Stimulated activated CD4-positive, alpha-beta T cell treated with anti-CD3 and anti-CD28 coated beads, Interleukin-4, amount 100 ng/mL, for 48 hours (primary cell): ENCODE data around the gene RUNX1.

Source experiments
- DNase-seq, 2 donors: peaks; one replicate each; pipeline ENCODE4 v3.0.0-alpha.2; 2020; ENCODE audit warnings: low read depth in 2 of 2

RUNX1 gene

DNA sequence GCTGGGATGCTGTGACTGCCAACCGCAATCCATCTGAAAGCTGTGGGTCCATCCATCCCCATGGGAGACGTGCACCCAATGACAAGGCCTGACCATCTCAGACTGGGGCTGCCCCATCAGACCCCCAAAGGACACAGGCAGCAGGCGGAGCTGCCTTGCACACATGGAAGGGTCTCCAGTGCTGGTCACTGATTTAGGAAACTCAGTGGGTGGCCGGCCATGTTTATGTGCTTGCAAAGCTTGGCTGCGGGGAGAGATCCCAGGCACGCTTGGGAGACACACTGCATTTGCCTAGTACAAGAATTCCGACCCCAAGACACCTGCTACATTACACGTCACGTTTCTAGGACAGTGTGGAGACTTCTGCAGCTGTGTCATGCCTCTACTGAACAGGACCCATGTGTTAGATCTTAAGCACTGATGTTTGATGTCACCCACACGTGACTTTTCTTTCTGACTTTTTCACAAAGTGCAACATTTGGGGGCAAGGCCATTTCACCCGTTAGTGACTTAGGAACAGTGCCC lies 198.9 kb downstream of the RUNX1 start:
- DNase-seq: no peak

DNA sequence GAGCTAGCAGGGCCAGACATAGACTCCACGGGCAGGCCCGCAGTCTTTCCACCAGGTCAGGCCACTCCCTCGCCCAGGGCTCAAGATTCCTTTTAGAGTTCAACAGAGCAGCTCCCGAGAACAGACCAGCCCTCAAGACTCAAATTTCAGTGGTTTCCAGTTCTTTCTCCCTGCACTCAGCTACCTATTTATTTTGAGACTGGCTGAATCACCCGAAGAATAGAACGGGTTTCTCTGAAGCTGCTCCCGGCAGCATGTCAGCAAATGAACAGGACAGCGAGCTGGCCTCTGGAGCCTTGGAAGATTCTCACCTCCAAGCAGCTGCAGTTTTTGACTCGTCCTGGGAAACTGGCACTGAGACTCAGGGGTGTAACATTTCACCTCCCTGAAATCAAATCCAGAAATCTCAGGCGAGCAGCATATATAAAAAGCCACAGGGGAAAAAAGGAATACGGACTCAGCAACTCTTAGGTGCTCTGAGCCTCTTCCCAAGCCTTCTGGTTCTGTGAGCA lies 202.4 kb downstream of the RUNX1 start:
- no peak for DNase-seq

DNA sequence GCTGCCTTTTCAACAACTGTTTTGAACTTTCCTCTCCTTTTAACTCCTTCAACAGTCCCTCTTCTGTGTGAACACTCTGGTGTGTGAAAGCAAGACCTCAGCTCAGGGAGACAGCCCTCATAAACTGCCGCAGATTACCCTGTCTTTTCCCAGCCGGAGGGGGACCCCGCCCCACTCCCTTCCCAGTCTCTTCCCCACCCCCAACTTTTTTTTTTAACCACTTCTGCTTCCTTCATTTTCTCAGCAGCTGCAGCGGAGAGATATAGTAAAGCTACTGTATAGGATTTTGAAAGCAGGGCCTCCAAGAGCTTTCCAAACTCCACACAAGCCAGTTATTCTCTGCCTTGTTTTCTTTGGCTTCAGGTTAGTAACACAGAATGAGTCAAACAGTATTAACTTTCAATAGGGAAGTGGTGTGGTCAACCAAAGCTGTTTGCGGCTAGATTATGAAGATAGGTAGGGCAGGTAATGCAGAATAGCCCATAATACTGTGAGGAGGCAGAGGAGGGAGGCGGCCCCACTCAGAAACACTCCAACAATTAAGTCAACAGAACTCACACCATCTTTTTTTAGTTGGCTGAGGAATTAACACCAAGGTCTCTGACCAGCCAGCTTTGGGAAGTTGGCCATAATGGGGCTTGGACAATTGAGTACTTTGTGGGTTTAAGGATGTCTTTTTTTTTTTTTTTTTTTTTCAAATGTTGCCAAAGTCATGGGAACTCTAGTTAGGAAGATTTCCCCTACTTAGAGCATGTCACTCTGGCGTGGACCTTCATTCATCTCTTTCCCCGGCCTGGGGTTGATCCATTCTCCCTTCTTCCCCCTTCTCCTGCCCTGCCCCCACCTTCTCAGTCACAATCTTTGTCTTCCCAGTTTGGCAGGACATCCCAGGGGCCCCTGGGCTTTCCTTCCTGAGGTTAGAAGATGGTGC lies 203.3 kb downstream of the RUNX1 start:
- no peak for DNase-seq

DNA sequence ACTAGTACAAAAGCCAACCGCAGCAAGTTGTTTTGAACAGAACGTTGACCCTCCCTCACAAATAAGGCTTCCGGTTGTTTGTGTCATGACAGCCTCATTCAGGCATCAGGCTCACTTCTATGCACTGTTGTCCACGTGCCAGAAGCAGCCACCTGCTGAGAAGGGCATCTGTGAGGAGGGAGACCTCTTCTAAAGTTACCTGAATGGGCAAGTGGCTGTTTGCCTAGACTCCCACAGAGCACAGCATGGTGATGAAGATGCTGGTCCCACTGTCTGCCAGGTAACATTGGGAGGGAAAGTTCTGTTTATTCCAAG lies 204.2 kb downstream of the RUNX1 start:
- DNase-seq: no peak

DNA sequence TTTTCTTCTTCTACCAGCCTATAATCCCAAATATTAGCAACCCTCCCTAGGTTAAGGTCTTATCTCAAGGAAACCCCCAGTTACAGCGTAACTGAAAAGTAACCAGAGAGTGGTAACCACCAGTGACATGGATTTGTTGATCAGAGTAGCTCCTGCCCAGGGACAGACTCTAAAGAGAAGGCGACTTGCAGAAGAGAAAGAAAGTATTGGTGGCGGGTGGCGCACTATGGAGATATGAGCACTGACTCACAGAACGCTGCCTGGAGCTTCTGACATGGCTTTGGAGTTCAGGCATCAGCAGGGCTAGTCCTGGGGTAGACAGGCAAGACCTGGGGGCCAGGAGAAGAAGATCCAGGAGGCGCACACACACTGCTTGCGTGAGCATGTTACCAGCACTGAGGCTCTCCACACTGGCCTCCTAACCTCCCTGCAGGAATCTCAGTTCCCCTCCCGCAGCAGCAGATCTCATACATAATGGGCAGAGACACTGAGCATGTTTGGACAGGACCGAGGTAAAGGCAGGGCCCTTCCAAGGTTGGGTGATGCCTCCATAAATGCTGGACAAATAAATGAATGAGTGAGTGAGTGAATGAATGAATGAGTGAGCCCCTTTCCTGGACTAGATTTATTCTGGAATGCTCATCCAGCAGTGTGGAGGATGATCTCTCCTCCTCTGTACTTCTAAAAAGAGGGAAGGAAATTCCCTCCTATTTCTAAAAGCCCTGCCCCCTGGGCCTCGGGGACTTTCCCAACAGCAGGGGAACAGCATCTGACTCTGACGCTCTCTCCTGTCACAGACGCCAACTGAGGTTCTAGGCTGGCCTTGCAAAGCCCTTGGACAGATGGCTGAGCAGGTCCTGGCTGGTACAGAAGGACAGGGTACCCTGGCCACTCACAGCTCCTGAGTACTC lies 204.8 kb downstream of the RUNX1 start:
- no peak for DNase-seq

DNA sequence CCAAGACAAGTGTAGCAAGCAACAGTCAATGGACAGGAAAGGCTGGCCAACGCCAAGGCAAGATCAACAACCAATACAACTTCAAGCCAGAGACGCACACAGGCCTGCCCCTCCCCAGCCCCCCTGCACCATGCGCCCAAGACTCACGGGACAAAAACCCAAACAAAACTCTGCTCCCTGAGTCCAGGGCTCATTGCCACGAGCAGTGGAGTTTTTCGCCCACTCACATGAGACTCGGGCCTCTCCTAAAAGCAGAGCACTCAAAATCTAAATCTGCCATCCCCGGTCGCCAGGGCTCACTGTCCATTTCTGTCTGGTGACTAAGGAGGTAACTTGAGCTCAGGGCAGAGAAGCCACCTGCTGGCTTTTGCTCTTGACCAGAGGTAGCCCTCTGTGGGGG lies 205.5 kb downstream of the RUNX1 start:
- no peak for DNase-seq

DNA sequence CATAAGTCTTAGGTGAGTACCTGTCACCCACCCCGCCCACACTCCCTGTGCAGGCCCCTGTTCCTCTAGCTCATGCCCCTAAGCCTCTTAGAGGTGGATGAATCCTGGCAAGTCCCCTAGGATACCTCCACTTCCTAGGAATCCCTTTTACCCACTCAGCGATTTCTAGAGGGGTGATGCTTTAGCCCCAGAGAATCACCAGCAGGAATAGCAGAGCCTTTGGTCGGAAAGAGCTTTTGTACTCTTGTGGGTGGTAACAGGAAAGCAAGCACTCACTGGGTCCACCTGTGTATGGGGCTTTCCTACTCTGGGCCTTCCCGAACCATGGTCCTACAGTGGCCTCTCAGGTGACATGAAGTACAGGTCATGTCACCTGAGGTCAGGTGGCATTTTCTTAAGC lies 207.9 kb downstream of the RUNX1 start:
- DNase-seq: no peak

DNA sequence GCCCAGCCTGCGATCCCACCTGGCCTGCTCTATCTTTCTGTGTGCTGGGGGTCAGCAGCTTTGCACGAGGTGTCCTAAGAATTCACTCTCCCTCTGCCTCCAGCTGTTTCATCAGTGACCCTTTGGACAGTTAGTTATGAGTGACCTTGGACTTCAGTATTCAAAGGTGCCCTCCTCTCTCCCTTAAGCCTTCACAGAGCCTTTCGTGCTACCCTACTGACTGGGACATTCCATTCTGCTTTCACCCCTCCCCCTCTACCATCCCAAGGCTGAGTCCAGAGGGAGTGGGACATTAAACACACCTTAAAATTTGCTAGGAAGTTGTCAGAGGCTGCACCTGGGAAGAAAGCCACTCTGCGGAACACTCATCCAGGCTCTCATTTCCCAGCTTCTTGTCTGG lies 208.4 kb downstream of the RUNX1 start:
- no peak for DNase-seq

DNA sequence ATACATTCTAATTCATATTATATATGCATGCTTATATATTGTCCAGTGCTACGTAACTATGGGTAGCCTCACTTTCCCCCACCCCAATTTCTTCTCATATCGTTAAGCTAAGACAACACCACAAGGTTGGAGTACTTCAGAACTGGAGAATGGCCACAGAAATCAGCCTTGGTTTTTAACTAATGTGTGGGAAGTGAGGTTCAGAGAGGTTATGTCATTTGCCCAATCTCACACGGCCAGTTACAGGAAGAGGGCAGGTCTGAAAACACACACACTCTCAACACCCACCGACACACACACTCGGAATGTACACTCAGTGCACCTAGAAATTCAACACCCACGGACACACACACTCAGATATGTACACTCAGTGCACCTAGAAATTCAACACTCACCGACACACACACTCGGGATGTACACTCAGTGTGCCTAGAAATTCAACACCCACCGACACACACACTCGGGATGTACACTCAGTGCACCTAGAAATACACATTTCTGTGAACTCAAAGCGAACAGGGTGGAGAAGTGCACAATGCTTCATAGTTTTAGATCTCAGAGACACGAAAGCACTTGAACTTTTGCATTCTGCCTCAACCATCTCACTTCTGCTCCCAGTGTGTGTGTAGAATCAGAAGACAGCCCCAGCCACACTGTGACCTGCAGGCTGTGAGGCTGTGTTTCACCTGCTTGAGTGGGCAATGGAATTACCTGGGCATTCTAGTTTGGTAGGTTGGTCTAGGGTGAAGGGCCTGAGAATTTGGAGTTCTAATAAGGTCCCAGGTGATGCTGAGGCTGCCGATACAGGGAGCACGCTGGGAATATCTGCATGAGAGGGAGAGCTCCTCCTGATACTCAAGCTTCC lies 209.9 kb downstream of the RUNX1 start:
- DNase-seq: no peak

DNA sequence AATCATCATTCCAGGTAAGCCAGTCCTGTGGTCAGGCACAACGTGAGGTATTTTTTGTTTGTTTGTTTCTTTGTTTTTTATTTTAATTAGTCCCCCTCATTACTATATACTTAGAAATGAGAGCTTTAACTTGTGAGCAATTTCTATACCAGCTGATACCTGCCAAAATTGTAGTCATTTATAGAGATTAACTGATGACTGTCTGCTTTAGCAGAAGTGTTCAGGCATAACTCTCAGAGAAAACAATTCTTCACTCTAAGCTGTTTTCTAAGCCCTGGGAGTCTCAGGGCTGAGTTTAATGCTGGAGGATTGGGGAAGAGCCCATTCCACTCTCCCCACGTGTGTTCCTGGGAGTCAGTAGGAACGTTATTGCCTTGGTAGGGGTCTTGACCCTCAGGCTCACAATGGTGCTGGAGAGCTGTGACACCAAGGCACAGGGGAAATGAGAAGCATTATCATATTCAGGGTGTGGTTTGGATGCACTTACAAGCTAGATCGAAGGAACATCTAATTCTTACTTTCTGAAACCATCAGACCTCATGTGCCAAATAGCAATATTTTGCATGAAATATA lies 212.1 kb downstream of the RUNX1 start:
- no peak for DNase-seq

DNA sequence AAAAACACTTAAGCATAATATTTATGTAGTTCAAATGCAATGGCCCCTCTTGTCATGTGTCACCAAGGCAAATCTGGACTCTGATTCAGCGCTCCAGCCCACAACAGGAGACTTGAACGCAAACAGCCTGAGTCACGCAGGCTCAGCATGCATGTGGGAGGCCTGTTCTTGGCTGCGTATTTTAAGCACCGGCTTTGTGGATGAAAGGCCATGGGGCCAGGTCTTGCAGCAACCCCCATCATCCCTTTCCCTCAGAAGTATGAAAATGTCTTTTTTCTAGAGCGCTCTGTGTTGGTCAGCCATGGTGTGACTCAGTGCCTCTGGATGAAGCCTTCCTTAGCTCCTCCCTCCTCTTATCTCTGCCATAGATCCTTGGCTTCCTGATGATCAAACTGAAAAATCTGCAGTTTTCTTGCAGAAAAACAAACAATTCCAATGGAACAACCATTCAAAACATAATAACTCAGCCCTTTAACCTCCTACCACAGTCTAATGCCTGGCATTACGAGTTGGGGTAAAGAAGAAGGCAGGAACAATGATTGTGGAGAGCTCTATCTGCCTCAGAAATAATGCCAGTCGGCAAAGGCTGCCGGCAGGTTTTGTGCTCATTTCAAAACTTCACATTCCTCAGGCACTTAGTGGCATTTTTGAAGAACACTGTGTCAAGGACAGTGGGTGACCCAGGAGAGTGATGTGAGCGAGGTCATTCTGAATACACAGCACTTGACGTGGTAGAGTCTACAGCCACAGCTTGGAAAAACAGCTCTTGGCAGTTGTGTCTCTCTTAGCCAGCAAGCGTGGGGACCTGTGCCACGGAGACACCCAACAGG lies 212.8 kb downstream of the RUNX1 start:
- peak; percentile 12 to 21 for DNase-seq

DNA sequence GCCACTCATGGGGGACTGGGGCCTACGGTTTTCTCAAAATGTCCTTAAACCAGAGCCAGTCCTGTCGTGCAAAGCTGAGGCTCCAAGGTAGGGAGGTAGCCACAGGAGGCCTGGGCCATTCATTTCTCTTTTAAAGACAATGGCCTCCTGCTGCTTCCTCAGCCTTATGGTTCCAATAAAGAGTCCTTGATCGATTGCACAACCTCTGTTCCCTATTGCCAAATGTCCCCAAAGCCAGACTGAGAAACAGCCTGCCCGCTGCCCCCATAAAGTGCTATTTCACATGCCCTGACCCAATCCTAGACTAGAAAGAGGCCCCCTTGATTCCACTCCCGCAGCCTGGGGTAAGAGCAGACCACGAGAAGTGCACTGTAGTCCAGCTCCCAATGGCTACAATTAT lies 213.6 kb downstream of the RUNX1 start:
- DNase-seq: no peak

DNA sequence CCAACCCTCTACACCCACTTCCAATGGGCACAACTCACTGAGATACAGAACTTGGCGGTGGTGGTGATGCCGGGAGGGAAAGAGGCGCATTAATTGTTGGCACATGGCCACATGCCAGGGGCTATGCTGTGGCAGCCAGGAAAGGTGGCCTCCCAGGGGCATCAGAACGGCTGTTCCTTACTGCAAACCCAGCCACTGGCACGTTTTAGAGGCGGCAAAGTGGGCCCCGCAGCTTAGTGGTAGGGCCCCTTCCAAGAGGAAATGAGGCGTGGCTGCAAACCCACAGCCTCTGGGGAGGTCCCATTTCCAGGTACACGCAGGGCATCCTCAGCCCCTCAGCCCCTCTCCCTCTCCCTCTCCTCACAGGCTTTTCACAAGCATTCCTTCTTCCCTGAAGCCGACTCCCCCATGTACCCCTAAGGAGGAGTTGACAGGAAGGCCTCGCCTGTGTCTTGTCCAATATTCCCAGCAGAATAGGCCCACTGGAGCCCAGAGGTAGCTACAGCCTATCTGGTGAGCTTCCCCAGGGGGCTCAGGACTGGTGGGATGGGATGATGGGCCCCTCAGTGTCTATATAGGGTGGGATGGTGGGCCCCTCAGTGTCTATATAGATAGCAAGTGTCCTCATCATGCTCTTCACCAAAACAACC lies 214.1 kb downstream of the RUNX1 start:
- DNase-seq: no peak

DNA sequence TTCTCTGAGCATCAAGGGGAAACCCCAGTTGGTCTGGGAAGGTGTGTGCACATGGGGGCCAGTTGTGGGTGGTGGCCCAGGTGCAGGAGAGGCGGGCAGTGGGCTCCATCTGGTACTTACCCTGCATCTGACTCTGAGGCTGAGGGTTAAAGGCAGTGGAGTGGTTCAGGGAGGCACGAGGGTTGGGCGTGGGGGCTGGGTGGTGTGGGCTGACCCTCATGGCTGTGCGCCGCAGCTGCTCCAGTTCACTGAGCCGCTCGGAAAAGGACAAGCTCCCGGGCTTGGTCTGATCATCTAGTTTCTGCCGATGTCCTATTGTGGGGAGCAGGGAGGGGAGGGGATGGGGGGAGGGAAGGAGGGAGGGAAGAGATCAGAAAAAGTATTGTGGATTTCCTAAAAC lies 214.8 kb downstream of the RUNX1 start:
- DNase-seq: no peak

DNA sequence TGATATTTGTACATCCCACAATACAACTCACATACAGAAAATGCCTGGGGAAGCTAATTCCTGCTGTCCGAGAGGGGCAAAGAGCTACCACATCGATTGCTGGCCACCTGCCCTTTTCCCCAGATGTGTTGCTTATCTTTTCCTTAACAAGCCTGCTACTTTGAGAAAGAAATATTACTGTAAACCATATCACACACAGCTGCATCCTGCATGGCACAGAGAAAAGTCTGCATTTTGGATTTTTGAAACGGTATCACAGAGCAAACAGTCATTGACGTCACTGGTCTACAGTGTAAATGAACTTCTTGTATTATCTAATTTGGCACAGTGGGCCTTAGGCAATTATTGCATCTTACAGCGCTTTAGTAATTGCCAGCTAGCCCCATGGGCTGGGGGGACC lies 215.6 kb downstream of the RUNX1 start:
- DNase-seq: no peak

DNA sequence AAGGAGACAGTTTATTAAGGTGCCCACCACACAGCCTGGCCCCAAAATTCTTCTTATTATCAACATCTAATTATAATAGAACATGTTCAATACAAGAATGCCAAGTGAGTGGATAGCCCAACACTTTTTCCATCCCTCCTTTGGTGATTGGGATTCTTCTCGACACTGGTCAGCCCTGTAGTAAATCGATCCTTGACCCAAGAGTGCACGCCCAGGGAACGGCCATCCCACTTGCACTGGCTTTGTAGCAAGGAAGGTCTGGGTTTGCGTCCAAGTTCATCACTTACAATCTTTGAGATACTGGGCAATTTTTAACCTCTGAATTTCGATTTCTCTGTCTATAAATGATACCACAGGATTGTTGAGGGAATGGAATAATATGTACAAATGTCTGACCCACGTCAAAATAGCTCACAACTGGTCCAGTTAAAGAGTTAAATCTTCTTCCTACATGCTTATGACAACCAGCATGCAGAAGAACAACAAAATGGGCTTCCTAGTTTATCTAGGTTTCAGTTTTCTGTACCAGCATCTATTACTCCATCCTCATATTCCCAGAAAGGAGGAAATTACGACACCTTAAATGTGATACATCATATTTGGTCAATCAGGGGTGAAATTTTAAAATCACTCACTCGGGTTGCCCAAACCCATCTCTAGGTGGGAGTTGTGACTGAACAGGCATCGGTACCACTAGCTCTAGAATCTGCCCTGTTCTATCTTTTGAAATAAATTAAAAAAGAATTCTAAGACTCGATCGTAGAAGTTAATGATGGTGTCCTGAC lies 218.5 kb downstream of the RUNX1 start:
- DNase-seq: no peak

DNA sequence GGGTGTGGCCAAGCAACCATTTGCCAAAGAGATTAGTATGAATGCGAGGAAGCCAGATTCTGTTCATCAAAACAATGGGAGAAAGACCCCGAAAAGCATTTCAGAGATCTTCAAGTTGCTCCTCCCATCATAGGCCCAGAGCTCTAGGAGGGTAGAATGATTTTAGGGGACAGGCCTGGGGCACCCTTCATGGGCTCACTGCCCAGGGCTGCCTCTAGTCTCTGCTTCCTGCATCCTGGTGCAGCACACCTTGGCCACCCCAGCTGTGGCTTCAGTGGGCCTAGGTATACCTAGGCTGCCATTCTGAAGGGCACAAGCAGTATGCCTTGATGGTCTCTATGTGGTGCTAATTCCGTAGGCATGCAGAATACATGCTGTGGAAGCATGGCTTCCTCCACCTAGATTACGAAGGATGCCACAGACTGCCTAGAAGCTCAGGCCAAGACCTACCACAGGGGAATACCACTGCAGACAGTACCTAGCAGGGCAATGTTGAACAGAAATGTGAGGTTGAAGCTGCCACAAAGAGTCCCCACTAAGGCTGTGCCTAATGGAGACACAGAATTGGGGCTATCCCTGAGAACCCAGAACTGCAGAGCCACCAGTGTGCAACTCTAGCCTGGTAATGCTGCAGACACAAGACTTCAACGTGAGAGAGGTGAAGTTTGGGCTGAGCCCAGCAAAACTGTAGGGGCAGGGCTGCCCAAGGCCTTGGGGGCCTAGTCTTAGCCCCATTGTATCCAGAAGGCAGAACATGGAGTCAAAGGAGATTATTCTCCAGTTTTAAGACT lies 221.5 kb downstream of the RUNX1 start:
- no peak for DNase-seq

DNA sequence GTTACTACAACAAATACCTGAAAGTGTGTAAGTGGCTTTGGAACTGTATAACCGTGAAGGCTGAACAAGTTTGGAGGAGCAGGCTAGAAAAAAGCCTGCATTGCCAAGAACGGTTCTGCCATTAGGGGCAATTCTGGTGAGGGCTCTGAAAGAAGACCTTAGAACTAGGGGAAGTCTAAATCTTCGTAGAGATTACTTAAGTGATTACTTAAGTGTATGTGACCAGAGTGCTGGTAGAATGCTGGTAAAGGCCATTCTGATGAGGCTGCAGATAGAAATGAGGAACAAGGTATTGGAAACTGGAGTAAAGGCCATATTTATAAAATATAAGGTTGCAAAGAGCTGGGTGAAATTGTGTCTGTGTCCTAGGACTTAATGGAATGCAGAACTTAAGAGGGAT lies 222.3 kb downstream of the RUNX1 start:
- DNase-seq: no peak
